ENCODE results near the gene COX4I2.

The COX4I2 gene

DNA sequence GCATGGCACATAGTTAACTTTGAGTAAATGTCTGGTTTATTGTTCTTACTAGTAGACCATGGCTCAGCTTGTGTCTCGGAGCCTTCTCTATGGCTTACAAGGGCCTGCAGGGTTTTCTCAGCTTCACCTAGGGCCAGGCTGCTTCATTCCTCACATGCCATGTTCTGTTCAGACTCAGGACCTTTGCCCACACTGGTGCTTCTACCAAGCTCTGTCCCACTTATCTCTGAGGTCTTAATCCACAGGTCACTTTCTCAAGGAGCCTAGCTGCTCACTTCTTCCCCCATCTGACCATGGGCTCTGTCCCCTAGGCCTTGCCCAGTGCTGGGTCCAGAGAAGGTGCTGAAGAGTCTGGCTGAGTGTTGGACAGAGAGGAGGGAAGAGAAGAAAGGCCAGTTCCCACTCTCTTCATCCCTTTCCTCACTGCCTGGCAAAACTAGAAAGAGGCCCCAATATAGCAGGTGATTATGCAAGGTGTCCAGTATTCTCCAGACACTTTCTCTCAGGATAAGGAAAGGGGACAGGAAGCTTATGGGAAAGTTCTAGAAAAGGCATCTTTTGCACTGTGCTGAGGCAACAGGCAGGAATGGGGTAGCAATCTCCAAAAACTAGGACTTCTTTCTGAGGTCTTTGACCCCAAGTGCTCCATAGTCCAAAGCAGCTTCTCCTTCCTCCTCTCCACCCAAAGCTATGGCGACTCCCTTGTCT, 40.0 kb downstream of the COX4I2 start:
- H3K4me3 ChIP-seq: no peak overlapping the region
- DNase-seq: no peak
- H3K4me1 ChIP-seq: peaks cover 0 to 98% (median 68%) of the 10 kb centered on the region in 4 donors
- H3K27ac ChIP-seq: peak overlapping the region; percentile 31 to 51
- intact Hi-C loops (cut with DNase I; ENCODE audit: low total_unique reads): no loop called here
- H3K27me3 ChIP-seq: no peaks in the 10 kb centered on the region
- no peaks in the 10 kb centered on the region for H3K9me3 ChIP-seq
- H3K36me3 ChIP-seq: peaks cover 0 to 25% (median 8%) of the 10 kb centered on the region in 3 donors
- TF ChIP-seq, protein P1, sequence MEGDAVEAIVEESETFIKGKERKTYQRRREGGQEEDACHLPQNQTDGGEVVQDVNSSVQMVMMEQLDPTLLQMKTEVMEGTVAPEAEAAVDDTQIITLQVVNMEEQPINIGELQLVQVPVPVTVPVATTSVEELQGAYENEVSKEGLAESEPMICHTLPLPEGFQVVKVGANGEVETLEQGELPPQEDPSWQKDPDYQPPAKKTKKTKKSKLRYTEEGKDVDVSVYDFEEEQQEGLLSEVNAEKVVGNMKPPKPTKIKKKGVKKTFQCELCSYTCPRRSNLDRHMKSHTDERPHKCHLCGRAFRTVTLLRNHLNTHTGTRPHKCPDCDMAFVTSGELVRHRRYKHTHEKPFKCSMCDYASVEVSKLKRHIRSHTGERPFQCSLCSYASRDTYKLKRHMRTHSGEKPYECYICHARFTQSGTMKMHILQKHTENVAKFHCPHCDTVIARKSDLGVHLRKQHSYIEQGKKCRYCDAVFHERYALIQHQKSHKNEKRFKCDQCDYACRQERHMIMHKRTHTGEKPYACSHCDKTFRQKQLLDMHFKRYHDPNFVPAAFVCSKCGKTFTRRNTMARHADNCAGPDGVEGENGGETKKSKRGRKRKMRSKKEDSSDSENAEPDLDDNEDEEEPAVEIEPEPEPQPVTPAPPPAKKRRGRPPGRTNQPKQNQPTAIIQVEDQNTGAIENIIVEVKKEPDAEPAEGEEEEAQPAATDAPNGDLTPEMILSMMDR (IDR thresholded peaks at IDR 0.05): no peak

GRCh38 chr20:31678389-31679356, 41.0 kb downstream of the COX4I2 start:
- no peak for DNase-seq
- peaks cover 0 to 25% (median 8%) of the 10 kb centered on the region in 3 donors for H3K36me3 ChIP-seq
- intact Hi-C loops (cut with DNase I; ENCODE audit: low total_unique reads): no loop called here
- peaks cover 0 to 96% (median 68%) of the 10 kb centered on the region in 4 donors for H3K4me1 ChIP-seq
- no peaks in the 10 kb centered on the region for H3K27me3 ChIP-seq
- no peaks in the 10 kb centered on the region for H3K9me3 ChIP-seq
- H3K4me3 ChIP-seq: no peak overlapping the region
- TF ChIP-seq, protein P1 (IDR thresholded peaks at IDR 0.05): no peak
- peak overlapping the region; percentile 31 to 51 for H3K27ac ChIP-seq

DNA sequence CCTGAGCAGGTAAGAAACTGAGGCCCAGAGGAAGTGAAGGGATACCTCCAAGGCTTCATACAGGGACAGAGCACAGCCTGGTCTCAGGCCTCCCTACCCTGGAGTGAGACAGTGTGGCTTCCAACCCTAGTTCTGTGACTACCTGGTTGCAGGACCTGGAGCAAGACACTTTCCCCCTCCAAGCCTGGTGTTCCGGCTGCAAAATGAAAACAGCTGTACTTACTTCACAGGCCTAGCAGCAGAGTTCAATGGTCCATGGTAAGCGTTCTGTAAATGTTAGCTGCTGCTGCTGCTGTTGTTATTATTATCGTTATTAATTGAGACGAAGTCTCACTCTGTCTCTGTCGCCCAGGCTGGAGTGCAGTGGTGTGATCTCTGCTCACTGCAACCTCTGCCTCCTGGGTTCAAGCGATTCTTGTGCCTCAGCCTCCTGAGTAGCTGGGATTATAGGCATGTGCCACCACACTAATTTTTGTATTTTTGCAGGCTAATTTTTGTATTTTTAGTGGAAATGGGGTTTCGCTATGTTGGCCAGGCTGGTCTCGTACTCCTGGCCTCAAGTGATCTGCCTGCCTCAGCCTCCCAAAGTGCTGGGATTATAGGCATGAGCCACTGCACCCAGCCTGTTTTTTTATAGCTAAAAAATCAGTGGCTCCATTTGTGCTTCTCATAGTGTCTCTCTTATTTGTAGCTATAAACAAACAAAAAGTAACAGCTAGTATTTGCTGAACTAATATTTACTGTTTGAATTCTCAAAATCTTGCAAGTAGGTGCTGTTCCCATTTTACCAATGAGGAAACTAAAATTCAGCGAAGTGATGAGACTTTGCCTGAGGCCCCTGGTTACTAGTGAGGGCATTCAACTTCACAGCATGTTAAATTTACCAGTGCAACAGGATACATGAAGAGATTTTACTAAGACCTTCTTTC, 41.9 kb downstream of the COX4I2 start:
- Histone ChIP-seq H3K4me3 (no peak overlapping the region), H3K27ac (peak overlapping the region; percentile 31 to 51), H3K27me3 (no peaks in the 10 kb centered on the region), H3K4me1 (peaks cover 0 to 94% (median 64%) of the 10 kb centered on the region in 4 donors), H3K36me3 (peaks cover 0 to 25% (median 8%) of the 10 kb centered on the region in 3 donors), H3K9me3 (no peaks in the 10 kb centered on the region)
- no peak for DNase-seq
- intact Hi-C loops (cut with DNase I; ENCODE audit: low total_unique reads): no loop called here
- TF ChIP-seq, protein P1 (IDR thresholded peaks at IDR 0.05): no peak

GRCh38 chr20:31680286-31681127, 42.8 kb downstream of the COX4I2 start:
- Histone ChIP-seq H3K4me3 (no peak overlapping the region), H3K36me3 (peaks cover 0 to 25% (median 8%) of the 10 kb centered on the region in 3 donors), H3K4me1 (peaks cover 0 to 94% (median 60%) of the 10 kb centered on the region in 4 donors), H3K27ac (peak overlapping the region in 1 of 2 donors; percentile 51), H3K27me3 (no peaks in the 10 kb centered on the region), H3K9me3 (no peaks in the 10 kb centered on the region)
- TF ChIP-seq, protein P1 (IDR thresholded peaks at IDR 0.05): no peak
- intact Hi-C loops (cut with DNase I; ENCODE audit: low total_unique reads): no loop called here
- DNase-seq: no peak
